Measurements from ENCODE around the gene SENP5. TPM values are rescaled to one million over a fixed set of nuclear protein-coding genes. Genes with fewer than 3 reads are reported as not detected.
A peak's percentile ranks its signal among the peaks of the same experiment; 100 is the strongest.

SENP5 gene
- total and polyA plus RNA-seq, 3 experiments from 2014 or later, result 9.6 to 40.9 (median 39.6) TPM

DNA sequence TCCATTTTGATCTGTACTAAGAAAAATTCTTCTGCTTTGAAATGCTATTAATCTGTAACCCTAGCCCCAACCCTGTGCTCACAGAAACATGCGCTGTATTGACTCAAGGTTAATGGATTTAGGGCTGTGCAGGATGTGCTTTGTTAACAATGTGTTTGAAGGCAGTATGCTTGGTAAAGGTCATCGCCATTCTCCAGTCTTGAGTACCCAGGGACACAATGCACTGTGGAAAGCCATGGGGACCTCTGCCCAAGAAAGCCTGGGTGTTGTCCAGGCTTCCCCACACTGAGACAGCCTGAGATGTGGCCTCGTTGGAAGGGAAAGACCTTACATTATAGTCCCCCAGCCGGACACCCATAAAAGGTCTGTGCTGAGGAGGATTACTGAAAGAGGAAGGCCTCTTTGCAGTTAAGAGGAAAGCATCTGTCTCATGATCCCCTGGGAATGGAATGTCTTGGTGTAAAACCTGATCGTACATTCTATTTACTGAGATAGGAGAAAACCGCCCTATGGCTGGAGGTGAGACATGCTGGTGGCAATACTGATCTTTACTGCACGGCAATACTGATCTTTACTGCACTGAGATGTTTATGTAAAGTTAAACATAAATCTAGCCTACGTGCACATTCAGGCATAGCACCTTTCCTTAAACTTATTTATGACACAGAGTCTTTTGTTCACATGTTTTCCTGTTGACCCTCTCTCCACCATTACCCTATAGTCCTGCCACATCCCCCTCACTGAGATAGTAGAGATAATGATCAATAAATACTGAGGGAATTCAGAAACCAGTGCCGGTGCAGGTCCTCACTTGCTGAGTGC, 94.6 kb downstream of the SENP5 start:
- Histone ChIP-seq H3K27me3 (ENCODE audit: insufficient read depth, low read length, poor library complexity, severe bottlenecking) (no peaks in the 10 kb centered on the region), H3K9me3 (ENCODE audit: low read length) (no peaks in the 10 kb centered on the region), H3K4me1 (ENCODE audit: insufficient read depth, low read length) (no peaks in the 10 kb centered on the region), H3K36me3 (ENCODE audit: insufficient read depth, low read length) (no peaks in the 10 kb centered on the region), H3K4me3 (ENCODE audit: low read length) (no peak overlapping the region), H3K27ac (ENCODE audit: low read depth, low read length) (no peak overlapping the region)
- H3K9me3 Mint-ChIP-seq, result no peaks in the 10 kb centered on the region
- H3K4me3 Mint-ChIP-seq, result no peak overlapping the region
- ChIA-PET CTCF (no interaction called here), POLR2A (no interaction called here)
- no peak for DNase-seq
- no peak overlapping the region for H3K27ac Mint-ChIP-seq
- peaks cover 4 to 7% of the 10 kb centered on the region in 2 donors for H3K27me3 Mint-ChIP-seq
- H3K4me1 Mint-ChIP-seq, result no peaks in the 10 kb centered on the region
- no peaks in the 10 kb centered on the region for H3K36me3 Mint-ChIP-seq

DNA sequence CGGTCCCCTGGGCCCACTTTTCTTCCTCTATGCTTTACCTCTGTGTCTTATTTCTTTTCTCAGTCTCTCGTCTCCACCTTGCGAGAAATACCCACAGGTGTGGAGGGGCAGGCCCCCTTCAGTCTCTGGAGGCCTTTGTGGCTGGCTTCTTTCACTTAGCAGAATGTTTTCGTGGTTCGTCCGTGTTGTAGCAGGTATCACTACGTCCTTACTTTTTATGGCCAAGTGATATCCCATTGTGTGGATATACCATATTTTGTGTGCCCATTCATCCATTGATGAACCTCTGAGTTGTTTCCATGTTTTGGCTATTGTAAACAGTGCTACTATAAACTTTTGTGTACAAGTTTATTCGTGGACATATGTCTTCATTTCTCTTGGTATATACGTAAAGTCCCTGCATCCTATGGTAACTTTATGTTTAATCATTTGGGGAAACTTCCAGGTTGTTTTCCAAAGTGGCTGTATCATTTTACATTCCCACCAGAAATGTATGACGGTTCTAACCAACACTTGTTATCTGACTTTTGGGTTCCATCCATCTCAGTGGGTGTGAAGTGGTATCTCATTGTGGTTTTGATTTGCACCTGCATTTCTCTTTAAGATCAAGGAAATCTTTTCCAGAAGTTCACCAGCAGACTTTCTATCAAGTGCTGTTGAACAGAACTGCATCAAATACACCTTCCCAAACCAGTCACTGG, 95.4 kb downstream of the SENP5 start:
- no peaks in the 10 kb centered on the region for H3K4me1 ChIP-seq (ENCODE audit: insufficient read depth, low read length)
- no peak overlapping the region for H3K27ac ChIP-seq (ENCODE audit: low read depth, low read length)
- ChIA-PET POLR2A (no interaction called here), CTCF (no interaction called here)
- H3K36me3 ChIP-seq (ENCODE audit: insufficient read depth, low read length), result no peaks in the 10 kb centered on the region
- no peaks in the 10 kb centered on the region for H3K9me3 ChIP-seq (ENCODE audit: low read length)
- H3K27ac Mint-ChIP-seq, result no peak overlapping the region
- H3K9me3 Mint-ChIP-seq, result no peaks in the 10 kb centered on the region
- no peak overlapping the region for H3K4me3 Mint-ChIP-seq
- peaks cover 4 to 8% of the 10 kb centered on the region in 2 donors for H3K27me3 Mint-ChIP-seq
- DNase-seq, result no peak
- no peak overlapping the region for H3K4me3 ChIP-seq (ENCODE audit: low read length)
- H3K36me3 Mint-ChIP-seq, result no peaks in the 10 kb centered on the region
- no peaks in the 10 kb centered on the region for H3K27me3 ChIP-seq (ENCODE audit: insufficient read depth, low read length, poor library complexity, severe bottlenecking)
- peaks cover 0 to 7% (median 4%) of the 10 kb centered on the region in 3 donors for H3K4me1 Mint-ChIP-seq

DNA sequence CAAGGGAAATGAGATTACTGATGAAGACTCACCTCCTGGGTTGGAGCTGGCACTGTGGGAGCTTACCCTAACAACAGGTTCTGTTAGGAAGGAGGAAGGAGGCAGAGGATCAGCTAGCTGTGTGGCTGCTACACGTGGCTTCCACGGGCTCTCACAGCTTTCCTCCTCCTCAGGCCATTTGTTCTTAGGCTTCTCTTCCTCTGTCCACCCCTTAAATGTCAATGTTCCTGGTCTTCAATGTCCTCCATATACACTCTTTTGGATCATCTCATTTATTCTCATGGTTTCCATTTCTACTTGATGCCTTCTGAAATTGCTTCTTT, 95.9 kb downstream of the SENP5 start:
- H3K9me3 ChIP-seq (ENCODE audit: low read length), result no peaks in the 10 kb centered on the region
- no peaks in the 10 kb centered on the region for H3K36me3 ChIP-seq (ENCODE audit: insufficient read depth, low read length)
- Mint-ChIP-seq H3K4me1 (peaks cover 0 to 9% (median 4%) of the 10 kb centered on the region in 3 donors), H3K27ac (no peak overlapping the region), H3K27me3 (peaks cover 4 to 8% of the 10 kb centered on the region in 2 donors), H3K36me3 (no peaks in the 10 kb centered on the region), H3K9me3 (no peaks in the 10 kb centered on the region), H3K4me3 (no peak overlapping the region)
- H3K4me3 ChIP-seq (ENCODE audit: low read length), result no peak overlapping the region
- CTCF ChIA-PET, result no interaction called here
- H3K27ac ChIP-seq (ENCODE audit: low read depth, low read length), result no peak overlapping the region
- no peaks in the 10 kb centered on the region for H3K27me3 ChIP-seq (ENCODE audit: insufficient read depth, low read length, poor library complexity, severe bottlenecking)
- H3K4me1 ChIP-seq (ENCODE audit: insufficient read depth, low read length), result no peaks in the 10 kb centered on the region
- POLR2A ChIA-PET, result no interaction called here
- DNase-seq, result no peak

DNA sequence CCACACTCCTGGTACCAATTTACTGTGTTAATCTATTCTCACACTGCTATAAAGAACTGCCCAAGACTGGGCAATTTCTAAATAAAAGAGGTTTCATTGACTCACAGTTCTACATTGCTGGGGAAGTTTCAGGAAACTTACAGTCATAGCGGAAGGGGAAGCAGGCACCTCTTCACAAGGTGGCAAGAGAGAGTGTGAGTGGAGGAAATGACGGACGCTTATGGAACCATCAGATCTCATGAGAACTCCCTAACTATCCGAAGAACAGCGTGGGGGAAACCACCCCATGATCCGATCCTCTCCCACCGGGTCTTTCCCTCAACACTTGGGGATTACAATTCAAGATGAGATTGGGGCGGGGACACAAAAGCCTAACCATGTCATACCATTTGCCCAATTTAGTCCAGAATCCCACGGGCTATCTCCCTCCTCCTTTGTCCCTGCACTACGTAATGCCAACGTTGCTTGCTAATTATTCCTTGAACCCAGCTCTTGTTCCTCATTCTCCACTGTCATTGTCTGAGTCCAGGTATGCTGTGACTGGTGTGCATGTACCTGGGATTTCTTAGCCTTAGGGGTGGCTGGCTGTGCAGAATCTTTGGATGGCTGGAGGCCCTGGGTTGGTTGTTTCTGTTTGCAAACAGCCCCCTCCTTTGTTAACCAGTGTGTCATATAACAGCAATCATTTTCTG, 97.5 kb downstream of the SENP5 start:
- ChIA-PET CTCF (no interaction called here), POLR2A (no interaction called here)
- H3K27ac ChIP-seq (ENCODE audit: low read depth, low read length), result no peak overlapping the region
- Mint-ChIP-seq H3K4me1 (peaks cover 3 to 13% (median 4%) of the 10 kb centered on the region in 3 donors), H3K9me3 (no peaks in the 10 kb centered on the region), H3K36me3 (no peaks in the 10 kb centered on the region), H3K4me3 (peak overlapping the region in 1 of 7 donors; percentile 70), H3K27me3 (peaks cover 2 to 4% of the 10 kb centered on the region in 2 donors), H3K27ac (no peak overlapping the region)
- no peaks in the 10 kb centered on the region for H3K27me3 ChIP-seq (ENCODE audit: insufficient read depth, low read length, poor library complexity, severe bottlenecking)
- H3K9me3 ChIP-seq (ENCODE audit: low read length), result no peaks in the 10 kb centered on the region
- no peaks in the 10 kb centered on the region for H3K4me1 ChIP-seq (ENCODE audit: insufficient read depth, low read length)
- DNase-seq, result no peak
- H3K4me3 ChIP-seq (ENCODE audit: low read length), result no peak overlapping the region
- H3K36me3 ChIP-seq (ENCODE audit: insufficient read depth, low read length), result no peaks in the 10 kb centered on the region

DNA sequence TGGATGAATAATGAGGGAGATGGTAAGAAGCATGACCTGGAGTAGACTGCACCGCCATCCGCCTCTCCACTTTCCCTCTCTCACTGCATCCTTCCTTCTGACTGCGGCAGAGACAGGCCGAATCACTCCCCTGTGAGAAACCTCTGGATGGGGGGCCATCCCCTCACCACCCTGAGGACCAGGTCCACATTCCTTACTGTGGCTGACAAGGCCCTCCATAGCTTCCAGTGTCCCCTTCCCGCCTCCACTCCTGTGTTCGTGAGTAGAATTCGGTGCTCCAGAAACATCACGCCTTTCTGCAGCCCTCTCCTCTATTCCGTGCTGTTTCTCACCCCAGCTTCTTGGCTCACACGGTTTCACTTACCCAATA, 98.1 kb downstream of the SENP5 start:
- Histone ChIP-seq H3K27me3 (ENCODE audit: insufficient read depth, low read length, poor library complexity, severe bottlenecking) (no peaks in the 10 kb centered on the region), H3K9me3 (ENCODE audit: low read length) (no peaks in the 10 kb centered on the region), H3K36me3 (ENCODE audit: insufficient read depth, low read length) (no peaks in the 10 kb centered on the region), H3K27ac (ENCODE audit: low read depth, low read length) (no peak overlapping the region), H3K4me3 (ENCODE audit: low read length) (no peak overlapping the region), H3K4me1 (ENCODE audit: insufficient read depth, low read length) (no peaks in the 10 kb centered on the region)
- ChIA-PET POLR2A (no interaction called here), CTCF (no interaction called here)
- Mint-ChIP-seq H3K4me3 (no peak overlapping the region), H3K36me3 (no peaks in the 10 kb centered on the region), H3K27ac (no peak overlapping the region), H3K9me3 (no peaks in the 10 kb centered on the region), H3K27me3 (peaks cover 2 to 4% of the 10 kb centered on the region in 2 donors), H3K4me1 (peaks cover 5 to 17% (median 8%) of the 10 kb centered on the region in 3 donors)
- no peak for DNase-seq

DNA sequence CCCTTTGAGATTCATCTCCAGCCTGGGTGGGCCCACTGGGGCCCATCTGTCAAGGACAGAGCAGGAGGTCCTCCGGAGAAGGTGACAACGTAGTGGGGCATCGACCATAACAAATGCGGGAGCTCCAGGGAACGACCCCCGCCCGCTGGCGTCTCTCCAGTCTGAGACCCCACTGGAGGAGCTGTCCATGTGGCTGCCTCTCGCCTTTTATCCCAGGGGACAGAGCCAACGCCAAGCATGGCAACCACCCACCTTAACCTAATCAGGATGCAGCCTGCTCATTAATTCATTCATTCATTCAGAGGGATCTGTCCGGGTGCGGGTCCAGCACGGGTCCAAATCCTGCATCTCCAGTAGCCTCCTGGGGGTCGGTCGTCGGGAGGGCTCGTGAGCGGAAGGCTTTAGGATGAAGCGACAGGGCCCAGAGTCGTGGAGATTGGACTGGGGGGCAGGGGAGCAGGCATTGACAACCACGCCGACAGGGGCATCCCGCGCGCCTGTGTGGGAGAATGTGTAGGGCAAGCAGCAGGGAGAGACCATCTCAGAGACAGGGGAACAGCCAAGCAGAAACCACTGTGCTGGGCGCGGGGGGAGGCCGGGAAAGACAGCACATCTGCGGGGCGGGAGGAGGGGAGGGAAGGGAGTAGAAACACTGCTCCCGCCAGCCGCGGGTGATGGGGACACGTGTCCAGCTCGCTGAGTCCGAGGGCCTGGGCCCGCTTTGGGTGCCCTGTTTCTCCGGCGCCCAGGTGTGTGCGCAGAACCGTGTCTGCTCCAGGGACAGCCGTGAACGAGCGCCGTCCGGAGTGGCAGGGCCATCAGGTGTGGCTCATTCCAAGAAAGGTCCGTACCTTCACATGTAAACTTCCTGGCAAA, 99.0 kb downstream of the SENP5 start:
- H3K27ac ChIP-seq (ENCODE audit: low read depth, low read length), result no peak overlapping the region
- H3K27me3 Mint-ChIP-seq, result peaks cover 3 to 4% of the 10 kb centered on the region in 2 donors
- no peaks in the 10 kb centered on the region for H3K36me3 Mint-ChIP-seq
- no peaks in the 10 kb centered on the region for H3K9me3 ChIP-seq (ENCODE audit: low read length)
- H3K36me3 ChIP-seq (ENCODE audit: insufficient read depth, low read length), result no peaks in the 10 kb centered on the region
- H3K27ac Mint-ChIP-seq, result no peak overlapping the region
- H3K4me1 ChIP-seq (ENCODE audit: insufficient read depth, low read length), result no peaks in the 10 kb centered on the region
- peak overlapping the region in 6 of 7 donors; percentile 29 to 80 (median 56) for H3K4me3 Mint-ChIP-seq
- H3K9me3 Mint-ChIP-seq, result no peaks in the 10 kb centered on the region
- ChIA-PET POLR2A (no interaction called here), CTCF (no interaction called here)
- H3K27me3 ChIP-seq (ENCODE audit: insufficient read depth, low read length, poor library complexity, severe bottlenecking), result no peaks in the 10 kb centered on the region
- H3K4me3 ChIP-seq (ENCODE audit: low read length), result no peak overlapping the region
- DNase-seq, result no peak
- peaks cover 5 to 17% (median 8%) of the 10 kb centered on the region in 3 donors for H3K4me1 Mint-ChIP-seq

DNA sequence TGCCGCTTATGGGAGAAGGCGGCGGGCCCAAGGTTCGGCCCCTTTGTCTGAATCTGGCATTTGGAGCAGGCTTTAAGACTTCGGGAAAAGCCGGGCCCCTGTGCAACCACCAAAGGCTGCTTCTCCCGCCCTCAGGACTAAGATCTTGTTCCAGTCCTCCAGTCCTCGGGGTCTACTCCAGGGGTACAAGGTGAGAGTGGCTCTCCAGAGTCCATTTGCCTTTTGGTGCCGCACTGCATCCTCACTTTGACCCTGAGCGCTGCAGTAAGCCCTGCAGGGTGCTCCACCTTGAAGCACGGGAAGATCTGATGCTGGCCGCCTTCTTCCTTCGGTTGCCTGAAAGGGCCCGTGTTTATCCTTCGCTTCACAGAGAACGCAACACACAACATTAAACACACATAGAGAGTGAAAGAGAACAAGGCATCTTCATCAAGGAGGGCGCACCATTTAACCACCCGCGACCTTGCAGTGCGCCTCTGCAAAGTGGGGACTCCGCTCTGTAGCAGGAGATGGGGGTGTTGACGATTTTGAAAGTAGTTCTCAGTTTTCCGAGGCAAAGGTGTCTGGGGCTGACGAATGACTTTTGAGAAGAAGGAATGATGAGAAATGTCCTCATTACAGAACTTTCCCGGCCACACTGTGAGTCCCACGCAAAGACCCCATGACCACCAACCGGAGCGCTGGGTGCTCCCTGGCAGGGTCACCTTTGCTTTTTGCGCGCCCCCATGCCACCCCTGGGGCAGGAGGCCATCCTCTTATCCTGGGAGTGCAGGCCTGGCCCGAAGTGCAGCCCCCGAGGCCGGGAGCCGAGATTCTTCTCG, 99.9 kb downstream of the SENP5 start:
- DNase-seq, result no peak
- Mint-ChIP-seq H3K4me1 (peaks cover 5 to 17% (median 8%) of the 10 kb centered on the region in 3 donors), H3K27me3 (peaks cover 3 to 4% of the 10 kb centered on the region in 2 donors), H3K9me3 (peaks cover 0 to 1% (median 0%) of the 10 kb centered on the region in 5 donors), H3K36me3 (no peaks in the 10 kb centered on the region), H3K27ac (peak overlapping the region in 2 of 8 donors; percentile 5 to 52), H3K4me3 (peak overlapping the region; percentile 71 to 90 (median 78))
- no peaks in the 10 kb centered on the region for H3K27me3 ChIP-seq (ENCODE audit: insufficient read depth, low read length, poor library complexity, severe bottlenecking)
- no peaks in the 10 kb centered on the region for H3K9me3 ChIP-seq (ENCODE audit: low read length)
- no peaks in the 10 kb centered on the region for H3K4me1 ChIP-seq (ENCODE audit: insufficient read depth, low read length)
- no peaks in the 10 kb centered on the region for H3K36me3 ChIP-seq (ENCODE audit: insufficient read depth, low read length)
- ChIA-PET CTCF (interaction anchor here (1.1 kb wide), 1 partner anchor 130 kb away, joined by 3 read pairs; no protein-coding TSS in a partner anchor), POLR2A (no interaction called here)
- no peak overlapping the region for H3K27ac ChIP-seq (ENCODE audit: low read depth, low read length)
- peak overlapping the region; percentile 49 for H3K4me3 ChIP-seq (ENCODE audit: low read length)

All from CD8-positive, alpha-beta memory T cell (primary cell).